ENCODE measurements around the gene TMEM183A.

The TMEM183A gene

DNA sequence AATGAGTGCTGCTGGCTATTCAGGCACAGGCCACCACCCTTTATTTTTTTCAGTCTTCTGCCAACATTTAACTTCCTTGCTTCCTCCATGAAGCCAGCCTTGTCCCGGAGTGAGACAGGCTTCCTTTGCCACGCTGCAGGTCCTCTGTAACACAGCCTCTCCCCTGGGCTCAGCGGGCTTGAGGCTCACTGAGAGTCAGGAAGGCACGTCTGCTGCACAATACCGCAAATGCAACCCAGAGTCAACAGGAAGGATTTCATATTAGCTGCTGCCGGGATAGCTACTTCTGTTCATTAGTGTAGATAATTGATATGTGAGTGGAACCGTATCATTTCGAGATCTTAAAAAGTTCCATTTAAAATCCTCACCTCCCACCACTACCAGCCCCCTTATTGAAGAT, 56.1 kb downstream of the TMEM183A start:
- DNase-seq (ENCODE audit: low read depth in 2 of 2, low spot score in 1 of 2): no peak

DNA sequence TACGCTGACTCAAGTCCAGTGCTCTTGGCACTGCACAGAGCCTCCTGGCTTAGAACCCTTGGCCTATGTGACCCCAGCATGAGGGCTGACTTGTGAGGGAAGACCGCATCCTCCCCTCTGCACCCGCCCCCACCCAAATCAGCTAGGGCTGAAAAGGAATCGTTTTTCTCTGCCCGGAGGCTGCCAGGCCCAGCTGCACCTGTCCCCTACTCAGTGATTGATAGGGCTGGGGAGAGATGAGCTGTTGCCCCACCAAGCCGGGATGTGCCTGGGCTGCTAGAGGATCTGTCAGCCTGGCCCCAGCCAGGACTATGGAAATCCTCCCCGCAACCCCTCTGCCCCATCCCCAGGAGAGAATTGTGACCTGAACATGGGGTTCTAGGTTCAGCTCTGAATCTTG, 58.0 kb downstream of the TMEM183A start:
- DNase-seq (ENCODE audit: low read depth in 2 of 2, low spot score in 1 of 2): no peak

DNA sequence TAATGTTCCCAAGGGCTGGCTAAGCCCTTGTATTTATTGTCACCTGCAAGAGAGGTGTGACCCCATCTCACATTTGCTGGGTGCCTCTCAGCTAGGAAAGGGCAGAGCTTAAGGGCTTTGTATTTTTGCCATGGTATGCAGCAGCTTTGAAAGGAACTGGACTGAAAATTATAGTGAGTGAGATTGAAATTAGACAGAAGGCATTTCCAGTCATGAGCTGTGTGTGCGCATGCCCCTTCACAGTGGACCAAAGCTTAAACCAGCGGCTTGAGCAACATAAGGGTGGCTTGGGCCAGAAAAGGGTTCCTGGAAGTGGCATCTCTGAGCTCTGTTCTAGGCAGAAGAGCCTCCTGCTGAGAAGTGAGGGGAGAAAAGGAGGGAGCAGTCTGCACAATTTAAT, 58.8 kb downstream of the TMEM183A start:
- no peak for DNase-seq (ENCODE audit: low read depth in 2 of 2, low spot score in 1 of 2)

- DNase-seq (ENCODE audit: low read depth in 2 of 2, low spot score in 1 of 2): no peak
These were observed 59.8 kb downstream of the TMEM183A start for GRCh38 chr1:203066965-203067364.

GRCh38 chr1:203069030-203069747, 62.0 kb downstream of the TMEM183A start:
- DNase-seq (ENCODE audit: low read depth in 2 of 2, low spot score in 1 of 2): no peak

DNA sequence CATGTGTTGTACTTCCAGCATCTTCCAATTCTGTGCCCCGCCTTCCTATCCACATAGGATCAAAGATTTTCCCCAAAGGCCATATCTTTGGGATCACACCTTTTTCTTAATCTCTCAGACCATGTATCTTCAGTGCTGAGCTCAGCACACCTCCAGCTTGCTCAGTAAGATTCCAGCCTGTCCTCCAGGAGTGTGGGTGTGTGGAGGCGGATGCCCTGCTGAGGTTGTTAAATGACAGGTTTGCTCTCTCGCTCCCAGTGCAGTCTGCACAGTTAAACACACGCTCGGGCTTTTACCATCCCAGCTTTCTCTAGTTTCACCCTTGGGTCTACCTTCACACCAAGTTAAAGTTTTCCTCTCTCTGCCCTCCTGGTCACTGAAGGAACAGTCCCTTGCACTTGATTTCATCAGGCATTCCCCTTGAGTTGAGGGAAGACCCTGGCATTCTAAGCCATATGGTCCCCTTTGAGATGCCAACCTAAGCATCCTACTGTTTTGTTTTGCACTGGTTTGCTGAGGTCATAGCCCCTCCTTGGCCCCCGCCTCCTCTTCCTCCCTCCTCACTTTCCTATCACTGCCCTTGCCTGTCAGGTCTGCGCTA, 64.9 kb downstream of the TMEM183A start:
- DNase-seq (ENCODE audit: low read depth in 2 of 2, low spot score in 1 of 2): no peak

DNA sequence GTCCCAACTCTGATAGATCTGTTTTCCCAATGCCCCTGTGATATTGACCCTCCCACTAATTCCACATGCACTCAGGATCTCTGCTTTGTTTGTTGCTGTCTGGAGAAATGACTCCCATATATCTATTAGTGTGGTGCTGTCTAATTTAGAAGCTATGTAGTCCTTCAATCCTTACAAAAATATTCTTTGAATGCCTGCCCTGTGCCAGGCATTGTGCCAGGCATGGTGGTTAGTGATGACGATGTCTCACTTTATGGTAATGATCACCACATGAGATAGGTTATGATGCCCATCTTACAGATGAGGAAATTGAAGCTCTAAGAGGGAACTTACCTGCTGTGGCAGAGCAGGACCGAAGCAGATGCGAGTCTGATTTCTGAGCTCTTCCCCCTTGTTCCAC, 65.7 kb downstream of the TMEM183A start:
- DNase-seq (ENCODE audit: low read depth in 2 of 2, low spot score in 1 of 2): no peak

DNA sequence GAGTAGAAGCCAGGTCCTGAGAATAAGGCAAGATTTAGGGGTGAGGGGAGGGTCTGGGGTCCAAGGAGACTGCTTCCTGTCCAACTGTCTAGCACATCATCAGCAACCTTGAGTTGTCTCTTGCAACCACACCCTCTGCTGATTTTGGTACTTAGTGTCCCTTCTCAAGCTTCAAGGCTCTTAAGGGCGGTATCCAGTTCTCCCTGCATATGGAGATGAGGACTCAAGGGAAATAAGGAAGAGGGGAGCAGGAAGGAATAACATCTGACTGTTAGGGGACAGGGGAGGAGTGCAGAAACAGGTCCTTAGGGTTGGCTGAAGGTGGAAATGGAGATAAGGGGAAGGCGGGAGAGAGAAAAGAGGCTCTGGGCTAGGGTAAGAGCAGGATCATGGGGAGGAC, 66.3 kb downstream of the TMEM183A start:
- no peak for DNase-seq (ENCODE audit: low read depth in 2 of 2, low spot score in 1 of 2)

Data from stimulated activated CD8-positive, alpha-beta memory T cell treated with anti-CD3 and anti-CD28 coated beads, Interleukin-4, amount 100 ng/mL, for 1 hour (primary cell).